Vagina (tissue), 2 donors: ENCODE data around the gene ESR1.

Source experiments
- CTCF ChIP-seq, 3 experiments: fragments of 450-650 bp in 2 of 3; fragments of 200-600 bp in 1 of 3; sonication (generic) in 1 of 3; IDR thresholded peaks; one replicate each; pipeline ENCODE4 v1.5.1; 2017 to 2019; ENCODE audit warnings: antibody characterized with exemption in 3 of 3, mild to moderate bottlenecking in 2 of 3, moderate library complexity in 2 of 3
- POLR2A ChIP-seq, 2 donors: fragments of 450-650 bp; IDR thresholded peaks; one replicate each; pipeline ENCODE4 v1.6.1; 2017; ENCODE audit warnings: antibody characterized with exemption in 2 of 2, mild to moderate bottlenecking in 2 of 2, moderate library complexity in 2 of 2
- POLR2AphosphoS5 ChIP-seq, 2 donors: sonication (generic); formaldehyde crosslinking; IDR thresholded peaks; one replicate each; pipeline ENCODE4 v1.9.0; 2017; ENCODE audit warnings: antibody characterized with exemption in 2 of 2, mild to moderate bottlenecking in 2 of 2, low read depth in 1 of 2; ENCODE audit not compliant: insufficient read depth in 1 of 2

GRCh38 chr6:151832710-151833109, 25.2 kb downstream of the ESR1 start:
- TF ChIP-seq CTCF (IDR thresholded peaks at IDR 0.05) (no peak), POLR2AphosphoS5 (IDR thresholded peaks at IDR 0.05; ENCODE audit: insufficient read depth in 1 of 2, low read depth in 1 of 2) (no peak), POLR2A (IDR thresholded peaks at IDR 0.05) (no peak)
